GM06990 (cell line): ENCODE results near the gene TAS2R10.

ENCODE experiments used
- DNase-seq: peaks from one replicate; pipeline ENCODE4 v3.0.0-alpha.2; 2011; ENCODE audit not compliant: insufficient read length; ENCODE audit errors: extremely low read depth
- H3K27me3 ChIP-seq: replicated peaks from 2 replicates; pipeline ENCODE4 v1.6.0; 2011; ENCODE audit warnings: low read length; ENCODE audit not compliant: control insufficient read depth, insufficient read depth
- H3K36me3 ChIP-seq: 2 replicates; pipeline ENCODE4 v1.5.1; 2011; ENCODE audit warnings: low read length; ENCODE audit not compliant: control insufficient read depth, insufficient read depth
- H3K4me3 ChIP-seq: replicated peaks from 2 replicates; pipeline ENCODE4 v1.5.1; 2011; ENCODE audit warnings: low read depth, mild to moderate bottlenecking, control low read depth, low read length
- CTCF ChIP-seq: IDR thresholded peaks from 2 replicates; pipeline ENCODE4 v1.5.1; 2011; ENCODE audit warnings: low read length, control low read depth, mild to moderate bottlenecking, inconsistent platforms; ENCODE audit not compliant: insufficient read depth, poor library complexity, severe bottlenecking

Gene TAS2R10

DNA sequence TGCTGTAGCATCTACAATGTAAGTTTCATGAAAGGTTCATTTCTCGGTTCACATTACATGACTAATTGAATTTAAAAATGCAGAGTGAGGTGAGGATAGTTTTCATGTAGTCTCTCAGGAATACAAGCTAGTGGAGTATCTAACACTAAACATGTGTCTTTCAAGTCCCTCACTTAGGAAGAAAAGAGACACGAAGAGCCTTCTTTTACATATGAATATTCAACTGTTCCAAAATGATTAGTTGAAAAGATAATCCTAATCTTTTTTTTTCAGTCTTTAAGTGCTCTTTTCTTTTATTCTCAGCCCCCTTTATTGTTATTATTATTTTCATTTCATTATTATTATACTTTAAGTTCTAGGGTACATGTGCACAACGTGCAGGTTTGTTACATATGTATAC is 12.3 kb upstream of the TAS2R10 start:
- DNase-seq: no peak

GRCh38 chr12:10829994-10830393 is 3.8 kb upstream of the TAS2R10 start:
- no peak overlapping the region for H3K4me3 ChIP-seq
- no peaks in the 10 kb centered on the region for H3K27me3 ChIP-seq
- no peaks in the 10 kb centered on the region for H3K36me3 ChIP-seq
- TF ChIP-seq CTCF: no peak
- no peak for DNase-seq

More for the DNA sequence above, 12.3 kb upstream of the TAS2R10 start:
- Histone ChIP-seq H3K4me3 (no peak overlapping the region), H3K36me3 (no peaks in the 10 kb centered on the region), H3K27me3 (no peaks in the 10 kb centered on the region)
- TF ChIP-seq CTCF: no peak

DNA sequence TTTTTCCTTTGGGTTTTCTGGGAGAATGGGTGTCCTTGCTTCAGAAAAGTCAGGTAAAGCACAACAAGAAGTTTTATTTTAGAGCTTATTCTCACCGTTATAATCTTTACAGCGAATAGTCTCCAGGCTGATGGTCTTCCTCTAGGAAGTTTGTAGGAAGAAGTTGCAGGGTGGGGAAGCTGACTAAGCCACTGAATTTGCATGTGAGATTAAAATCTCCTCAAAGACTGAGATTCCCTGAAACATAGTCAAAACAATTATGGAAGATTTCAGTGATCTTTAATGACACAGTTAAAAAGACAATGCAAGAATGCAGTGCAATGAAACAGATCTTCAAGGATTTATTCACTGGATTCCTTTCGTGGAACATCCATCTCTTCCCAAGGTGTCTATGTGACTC is 1.2 kb downstream of the TAS2R10 start:
- Histone ChIP-seq H3K4me3 (no peak overlapping the region), H3K27me3 (no peaks in the 10 kb centered on the region), H3K36me3 (no peaks in the 10 kb centered on the region)
- DNase-seq: no peak
- no peak for TF ChIP-seq CTCF

GRCh38 chr12:10811883-10812536 is 14.1 kb downstream of the TAS2R10 start:
- no peak overlapping the region for H3K4me3 ChIP-seq
- no peaks in the 10 kb centered on the region for H3K27me3 ChIP-seq
- TF ChIP-seq CTCF: no peak
- H3K36me3 ChIP-seq: no peaks in the 10 kb centered on the region
- no peak for DNase-seq

DNA sequence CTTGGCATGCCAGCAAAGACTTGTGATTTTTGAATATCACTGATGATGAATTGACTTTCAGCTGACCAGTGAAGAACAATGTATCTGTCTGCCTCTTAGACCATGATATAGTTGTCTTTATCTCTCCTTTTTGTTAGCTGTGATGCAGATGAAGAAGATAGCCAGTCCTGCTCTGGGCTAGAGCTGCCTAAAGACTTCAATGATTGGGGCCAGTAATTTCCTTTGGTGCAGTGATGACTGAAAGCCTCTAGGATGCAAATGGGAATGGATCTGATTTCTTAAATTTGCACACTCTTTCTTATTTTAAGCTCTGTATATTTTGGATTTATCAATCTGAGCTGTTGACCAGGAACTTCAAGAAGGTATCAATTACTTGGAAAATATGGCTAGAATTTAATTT is 16.1 kb downstream of the TAS2R10 start, which contains the start of gene TAS2R9:
Gene TAS2R9, minus strand, starts transcription at position 101 of the 400 bp plus-strand sequence. Its CDS starts 93 bp downstream, at position 8.
- Histone ChIP-seq H3K36me3 (no peaks in the 10 kb centered on the region), H3K27me3 (no peaks in the 10 kb centered on the region), H3K4me3 (no peak within 1 kb of the TSS)
- no peak for TF ChIP-seq CTCF
- DNase-seq: no peak

- no peaks in the 10 kb centered on the region for H3K27me3 ChIP-seq
- TF ChIP-seq CTCF: no peak
- H3K4me3 ChIP-seq: no peak within 1 kb of the TSS
- DNase-seq: no peak
- H3K36me3 ChIP-seq: no peaks in the 10 kb centered on the region
Measured at GRCh38 chr12:10807186-10807585, 19.0 kb downstream of the TAS2R10 start, which contains the start of gene TAS2R8. TAS2R8 (minus strand) TSS chr12:10807286; CDS start chr12:10806980, 306 bp downstream.
